GM23338 (cell line): ENCODE results near the gene ANAPC7. TPM values are rescaled to one million over a fixed set of nuclear protein-coding genes. Genes with fewer than 3 reads are reported as not detected.
A peak's percentile ranks its signal among the peaks of the same experiment; 100 is the strongest.
"Not testable (repeated sequence)": the region's sequence is repeated elsewhere in the genome, so short reads cannot be mapped to it uniquely, and the experiment has no call there.

ENCODE experiments used
- ATAC-seq: fragments of 200-7000 bp; cut with Tn5 transposase; 3 replicates; pipeline ENCODE4 v1.9.1; 2020
- DNase-seq: peaks from one replicate; pipeline ENCODE4 v3.0.0-alpha.2; 2015; ENCODE audit warnings: low spot score
- H2AFZ ChIP-seq: fragments of 200-600 bp; sonication (generic); 2 replicates; pipeline ENCODE4 v1.8.0; 2016; ENCODE audit warnings: antibody characterized with exemption, mild to moderate bottlenecking, moderate library complexity
- H3F3A ChIP-seq: fragments of 200-600 bp; sonication (generic); replicated peaks from 2 replicates; pipeline ENCODE4 v1.8.0; 2017; ENCODE audit warnings: antibody characterized with exemption, mixed run types, low read depth
- H3K27ac ChIP-seq: fragments of 200-600 bp; sonication (generic); 2 replicates; pipeline ENCODE4 v1.6.1; 2016; ENCODE audit warnings: low read depth
- H3K27me3 ChIP-seq: fragments of 200-600 bp; sonication (generic); 2 replicates; pipeline ENCODE4 v1.8.0; 2016; ENCODE audit warnings: mild to moderate bottlenecking, mixed run types, moderate library complexity; ENCODE audit not compliant: insufficient read depth
- H3K36me3 ChIP-seq: fragments of 200-600 bp; sonication (generic); 2 replicates; pipeline ENCODE4 v1.8.0; 2016; ENCODE audit warnings: mild to moderate bottlenecking; ENCODE audit not compliant: insufficient read depth
- H3K4me1 ChIP-seq: fragments of 200-600 bp; sonication (generic); 2 replicates; pipeline ENCODE4 v1.8.0; 2016; ENCODE audit warnings: mild to moderate bottlenecking, moderate library complexity; ENCODE audit not compliant: insufficient read depth
- H3K4me2 ChIP-seq: fragments of 200-600 bp; sonication (generic); 2 replicates; pipeline ENCODE4 v1.7.1; 2017; ENCODE audit warnings: mixed run types
- H3K4me3 ChIP-seq: fragments of 200-600 bp; sonication (generic); 2 replicates; pipeline ENCODE4 v1.6.1; 2016; ENCODE audit warnings: mixed run types
- H3K79me2 ChIP-seq: fragments of 200-600 bp; sonication (generic); replicated peaks from 2 replicates; pipeline ENCODE4 v1.8.0; 2017; ENCODE audit warnings: mild to moderate bottlenecking; ENCODE audit not compliant: insufficient read depth
- H3K9me2 ChIP-seq: fragments of 200-600 bp; sonication (generic); 2 replicates; pipeline ENCODE4 v1.8.0; 2017; ENCODE audit not compliant: insufficient read depth
- H4K20me1 ChIP-seq: fragments of 200-600 bp; sonication (generic); replicated peaks from 2 replicates; pipeline ENCODE4 v1.8.0; 2017; ENCODE audit warnings: mild to moderate bottlenecking; ENCODE audit not compliant: insufficient read depth
- H3K27ac Mint-ChIP-seq: 2 replicates; pipeline ENCODE4 v1.8.0; 2020; ENCODE audit warnings: inconsistent platforms, mild to moderate bottlenecking, moderate library complexity, mixed read lengths
- H3K27me3 Mint-ChIP-seq: 3 replicates; pipeline ENCODE4 v1.8.0; 2022; ENCODE audit warnings: low read depth, mild to moderate bottlenecking, moderate library complexity, mixed read lengths, inconsistent platforms; ENCODE audit not compliant: insufficient read depth, poor library complexity
- H3K36me3 Mint-ChIP-seq: 3 replicates; pipeline ENCODE4 v1.8.0; 2021; ENCODE audit warnings: low read depth, mild to moderate bottlenecking, inconsistent platforms, moderate library complexity, mixed read lengths
- H3K4me1 Mint-ChIP-seq: 3 replicates; pipeline ENCODE4 v1.8.0; 2020; ENCODE audit warnings: mild to moderate bottlenecking, inconsistent platforms, mixed read lengths
- H3K4me3 Mint-ChIP-seq: 3 replicates; pipeline ENCODE4 v1.8.0; 2021; ENCODE audit warnings: moderate library complexity, mild to moderate bottlenecking, inconsistent platforms, mixed read lengths
- H3K9me3 Mint-ChIP-seq: 3 replicates; pipeline ENCODE4 v1.8.0; 2020; ENCODE audit warnings: moderate library complexity, mild to moderate bottlenecking, inconsistent platforms, mixed read lengths
- ZNF462 ChIP-seq: fragments of 250-450 bp; sonication (Bioruptor Pico); IDR thresholded peaks from 2 replicates; pipeline ENCODE4 v1.5.0; 2020; ENCODE audit warnings: mild to moderate bottlenecking, moderate library complexity
- polyA plus RNA-seq: library from polyadenylated mRNA; unstranded; fragments of >200 nt; fragmentation: Nextera tagmentation; extraction: Ambion mirVana; gene quantifications from 2 replicates; pipeline ENCODE4 v1.2.1, GENCODE V29; 2016
- total RNA-seq: library from RNA; depleted of rRNA; stranded (reverse); fragments of >200 nt; shearing (Covaris generic); gene quantifications from 2 replicates; pipeline ENCODE4 v1.2.3, GENCODE V29; 2014
- TF ChIP-seq, protein P1 (sequence below), 2 experiments: fragments of 200-600 bp in 1 of 2; sonication (generic) in 1 of 2; conservative IDR thresholded peaks; 2 replicates each; pipeline versions ENCODE4 v1.5.1 to v1.6.1; 2016 to 2017; ENCODE audit warnings: antibody characterized with exemption in 2 of 2, low read depth in 2 of 2, mild to moderate bottlenecking in 2 of 2, moderate library complexity in 1 of 2

ANAPC7 gene
- total and polyA plus RNA-seq, 2 experiments from 2014 or later: 71.0 to 99.3 TPM

GRCh38 chr12:110421159-110421661 is 17.7 kb upstream of the ANAPC7 start (continued):
- TF ChIP-seq ZNF462 (CRISPR knock-in tag): no peak
- TF ChIP-seq, protein P1, sequence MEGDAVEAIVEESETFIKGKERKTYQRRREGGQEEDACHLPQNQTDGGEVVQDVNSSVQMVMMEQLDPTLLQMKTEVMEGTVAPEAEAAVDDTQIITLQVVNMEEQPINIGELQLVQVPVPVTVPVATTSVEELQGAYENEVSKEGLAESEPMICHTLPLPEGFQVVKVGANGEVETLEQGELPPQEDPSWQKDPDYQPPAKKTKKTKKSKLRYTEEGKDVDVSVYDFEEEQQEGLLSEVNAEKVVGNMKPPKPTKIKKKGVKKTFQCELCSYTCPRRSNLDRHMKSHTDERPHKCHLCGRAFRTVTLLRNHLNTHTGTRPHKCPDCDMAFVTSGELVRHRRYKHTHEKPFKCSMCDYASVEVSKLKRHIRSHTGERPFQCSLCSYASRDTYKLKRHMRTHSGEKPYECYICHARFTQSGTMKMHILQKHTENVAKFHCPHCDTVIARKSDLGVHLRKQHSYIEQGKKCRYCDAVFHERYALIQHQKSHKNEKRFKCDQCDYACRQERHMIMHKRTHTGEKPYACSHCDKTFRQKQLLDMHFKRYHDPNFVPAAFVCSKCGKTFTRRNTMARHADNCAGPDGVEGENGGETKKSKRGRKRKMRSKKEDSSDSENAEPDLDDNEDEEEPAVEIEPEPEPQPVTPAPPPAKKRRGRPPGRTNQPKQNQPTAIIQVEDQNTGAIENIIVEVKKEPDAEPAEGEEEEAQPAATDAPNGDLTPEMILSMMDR (conservative IDR thresholded peaks at IDR 0.05; ENCODE audit: low read depth in 2 of 2): no peak

DNA sequence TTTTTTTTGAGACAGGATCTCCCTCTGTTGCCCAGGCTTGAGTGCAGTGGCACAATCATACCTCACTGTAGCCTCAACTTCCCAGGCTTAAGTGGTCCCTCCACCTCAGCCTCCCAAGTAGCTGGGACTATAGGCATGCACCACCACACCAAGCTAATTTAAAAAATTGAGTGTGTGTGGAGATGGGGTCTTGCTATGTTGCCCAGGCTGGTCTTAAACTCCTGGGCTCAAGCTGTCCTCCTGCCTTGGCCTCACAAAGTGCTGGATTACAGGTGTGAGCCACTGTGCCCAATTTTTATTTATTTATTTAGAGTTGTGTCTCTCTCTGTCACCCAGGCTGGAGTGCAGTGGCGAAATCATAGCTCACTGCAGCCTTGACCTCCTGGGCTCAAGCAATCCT is 17.1 kb upstream of the ANAPC7 start:
- not testable (repeated sequence) for H3K4me1 ChIP-seq, ATAC-seq, H3K27ac Mint-ChIP-seq, H3K9me2 ChIP-seq, H3K79me2 ChIP-seq, H3K27me3 ChIP-seq, H3K36me3 Mint-ChIP-seq, H3K4me2 ChIP-seq, H3F3A ChIP-seq, H3K4me3 Mint-ChIP-seq, H3K27ac ChIP-seq, H3K4me3 ChIP-seq, H2AFZ ChIP-seq, H3K4me1 Mint-ChIP-seq, DNase-seq, H3K9me3 Mint-ChIP-seq, H3K27me3 Mint-ChIP-seq, H4K20me1 ChIP-seq, H3K36me3 ChIP-seq

DNA sequence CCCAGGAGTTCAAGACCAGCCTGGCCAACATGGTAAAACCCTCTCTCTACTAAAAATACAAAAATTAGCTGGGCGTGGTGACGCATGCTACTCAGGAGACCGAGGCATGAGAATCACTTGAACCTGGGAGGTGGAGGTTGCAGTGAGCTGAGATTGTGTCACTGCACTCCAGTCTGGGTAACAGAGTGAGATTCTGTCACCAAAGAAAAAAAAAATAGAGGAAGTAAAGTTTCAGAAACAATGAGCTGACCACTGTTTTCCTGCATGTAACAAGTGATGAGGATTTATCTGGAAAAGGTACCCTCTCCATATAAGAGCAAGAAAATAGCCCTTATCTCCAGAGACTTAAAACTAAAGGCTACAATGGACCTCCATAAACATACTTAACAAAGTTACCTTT is 13.6 kb upstream of the ANAPC7 start:
- not testable (repeated sequence) for H3K36me3 Mint-ChIP-seq, H3K27me3 ChIP-seq, H3K4me3 ChIP-seq, H3K27ac Mint-ChIP-seq, H3K9me3 Mint-ChIP-seq, H3K9me2 ChIP-seq, H3K4me1 ChIP-seq, H3K4me3 Mint-ChIP-seq, H3K4me1 Mint-ChIP-seq, H3K36me3 ChIP-seq, ATAC-seq, H3K79me2 ChIP-seq, H3F3A ChIP-seq, H3K27me3 Mint-ChIP-seq, H3K4me2 ChIP-seq, H4K20me1 ChIP-seq, DNase-seq, H3K27ac ChIP-seq
- H2AFZ ChIP-seq: peak overlapping the region; percentile 2

GRCh38 chr12:110410086-110410485 is 6.6 kb upstream of the ANAPC7 start:
- H3K27ac Mint-ChIP-seq, H3K4me1 ChIP-seq, H3K27ac ChIP-seq, H3K4me3 Mint-ChIP-seq, H4K20me1 ChIP-seq, H3K36me3 Mint-ChIP-seq, DNase-seq, H3K4me1 Mint-ChIP-seq, H3K36me3 ChIP-seq, H3K4me3 ChIP-seq, ATAC-seq, H3K9me3 Mint-ChIP-seq, H3K27me3 Mint-ChIP-seq, H3F3A ChIP-seq, H3K27me3 ChIP-seq, H3K79me2 ChIP-seq, H3K9me2 ChIP-seq, H3K4me2 ChIP-seq: not testable (repeated sequence)
- peak overlapping the region; percentile 69; the same call in 1 of the 2 replicates for H2AFZ ChIP-seq
